MM.1S (cell line): Measurements from ENCODE around the gene CHID1.

ENCODE experiments used
- DNase-seq: peaks from one replicate; pipeline ENCODE4 v3.0.0-alpha.2; 2015
- H2AFZ ChIP-seq: fragments of 300-600 bp; sonication (generic); 2 replicates; pipeline ENCODE4 v1.6.0; 2016; ENCODE audit warnings: antibody characterized with exemption, low read length
- H3F3A ChIP-seq: fragments of 300-600 bp; sonication (generic); 2 replicates; pipeline ENCODE4 v1.6.1; 2016; ENCODE audit warnings: mild to moderate bottlenecking, antibody characterized with exemption, low read length, moderate library complexity, mixed read lengths; ENCODE audit not compliant: insufficient read depth
- H3K27ac ChIP-seq: fragments of 300-600 bp; sonication (generic); 2 replicates; pipeline ENCODE4 v1.5.1; 2016; ENCODE audit warnings: mild to moderate bottlenecking, low read length
- H3K27me3 ChIP-seq: fragments of 300-600 bp; sonication (generic); replicated peaks from 2 replicates; pipeline ENCODE4 v1.6.0; 2016; ENCODE audit warnings: low read length; ENCODE audit not compliant: insufficient read depth
- H3K36me3 ChIP-seq: fragments of 300-600 bp; sonication (generic); replicated peaks from 2 replicates; pipeline ENCODE4 v1.6.1; 2016; ENCODE audit warnings: mild to moderate bottlenecking, low read length, mixed read lengths; ENCODE audit not compliant: insufficient read depth
- H3K4me1 ChIP-seq: fragments of 300-600 bp; sonication (generic); 2 replicates; pipeline ENCODE4 v1.6.1; 2016; ENCODE audit warnings: low read length, mixed read lengths
- H3K4me2 ChIP-seq: fragments of 300-600 bp; sonication (generic); 2 replicates; pipeline ENCODE4 v1.6.0; 2016; ENCODE audit warnings: low read depth, low read length
- H3K4me3 ChIP-seq: fragments of 300-600 bp; sonication (generic); 2 replicates; pipeline ENCODE4 v1.5.1; 2016; ENCODE audit warnings: low read length, mixed read lengths
- H3K79me2 ChIP-seq: fragments of 300-600 bp; sonication (generic); 2 replicates; pipeline ENCODE4 v1.6.1; 2016; ENCODE audit warnings: mixed run types, low read length, mixed read lengths
- H3K9ac ChIP-seq: fragments of 300-600 bp; sonication (generic); 2 replicates; pipeline ENCODE4 v1.6.1; 2016; ENCODE audit warnings: low read length, mixed read lengths
- H3K9me2 ChIP-seq: fragments of 300-600 bp; sonication (generic); replicated peaks from 2 replicates; pipeline ENCODE4 v1.6.1; 2016; ENCODE audit warnings: mild to moderate bottlenecking, low read length, mixed read lengths; ENCODE audit not compliant: insufficient read depth
- H3K9me3 ChIP-seq: fragments of 300-600 bp; sonication (generic); replicated peaks from 2 replicates; pipeline ENCODE4 v1.6.1; 2016; ENCODE audit warnings: mild to moderate bottlenecking, low read length, mixed read lengths; ENCODE audit not compliant: insufficient read depth
- H4K20me1 ChIP-seq: fragments of 300-600 bp; sonication (generic); 2 replicates; pipeline ENCODE4 v1.6.1; 2016; ENCODE audit warnings: mild to moderate bottlenecking, low read length, moderate library complexity, mixed read lengths; ENCODE audit not compliant: insufficient read depth
- EZH2 ChIP-seq: fragments of 300-600 bp; sonication (generic); optimal IDR thresholded peaks from 2 replicates; pipeline ENCODE3; 2017; ENCODE audit warnings: low read depth, mild to moderate bottlenecking, antibody characterized with exemption, low read length, mixed read lengths
- EZH2phosphoT487 ChIP-seq: fragments of 300-600 bp; sonication (generic); IDR thresholded peaks from 2 replicates; pipeline ENCODE4 v1.6.1; 2018; ENCODE audit warnings: antibody characterized with exemption, low read length
- TF ChIP-seq, protein P1 (sequence below): fragments of 300-600 bp; sonication (generic); IDR thresholded peaks from 2 replicates; pipeline ENCODE4 v1.5.1; 2016; ENCODE audit warnings: antibody characterized with exemption, low read length, mixed read lengths

CHID1 gene

DNA sequence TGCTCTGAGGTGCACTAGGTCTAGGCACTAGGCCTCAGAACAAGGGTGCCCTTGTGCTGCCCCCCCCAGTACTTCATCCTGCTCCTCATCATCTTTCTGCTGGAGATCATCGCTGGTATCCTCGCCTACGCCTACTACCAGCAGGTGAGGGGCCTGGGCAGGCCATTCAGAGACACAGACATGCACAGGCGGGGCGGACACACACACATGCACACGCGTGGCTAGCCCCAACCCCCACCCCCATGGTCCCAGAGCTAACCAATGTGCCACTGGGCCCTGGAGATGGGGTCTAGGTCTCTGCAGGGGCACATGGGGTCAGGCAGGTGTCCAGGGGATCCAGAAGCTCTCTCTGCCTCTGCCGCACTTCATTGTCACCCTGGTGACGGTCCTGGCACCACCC is 73.9 kb downstream of the CHID1 start:
- H3K27ac ChIP-seq = no peak overlapping the region
- 0 out of 2 replicates have a peak, but pooled peaks cover 4% of the 10 kb centered on the region for H3K36me3 ChIP-seq
- no peak for TF ChIP-seq EZH2
- TF ChIP-seq, protein P1, sequence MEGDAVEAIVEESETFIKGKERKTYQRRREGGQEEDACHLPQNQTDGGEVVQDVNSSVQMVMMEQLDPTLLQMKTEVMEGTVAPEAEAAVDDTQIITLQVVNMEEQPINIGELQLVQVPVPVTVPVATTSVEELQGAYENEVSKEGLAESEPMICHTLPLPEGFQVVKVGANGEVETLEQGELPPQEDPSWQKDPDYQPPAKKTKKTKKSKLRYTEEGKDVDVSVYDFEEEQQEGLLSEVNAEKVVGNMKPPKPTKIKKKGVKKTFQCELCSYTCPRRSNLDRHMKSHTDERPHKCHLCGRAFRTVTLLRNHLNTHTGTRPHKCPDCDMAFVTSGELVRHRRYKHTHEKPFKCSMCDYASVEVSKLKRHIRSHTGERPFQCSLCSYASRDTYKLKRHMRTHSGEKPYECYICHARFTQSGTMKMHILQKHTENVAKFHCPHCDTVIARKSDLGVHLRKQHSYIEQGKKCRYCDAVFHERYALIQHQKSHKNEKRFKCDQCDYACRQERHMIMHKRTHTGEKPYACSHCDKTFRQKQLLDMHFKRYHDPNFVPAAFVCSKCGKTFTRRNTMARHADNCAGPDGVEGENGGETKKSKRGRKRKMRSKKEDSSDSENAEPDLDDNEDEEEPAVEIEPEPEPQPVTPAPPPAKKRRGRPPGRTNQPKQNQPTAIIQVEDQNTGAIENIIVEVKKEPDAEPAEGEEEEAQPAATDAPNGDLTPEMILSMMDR = no peak
- no peak for TF ChIP-seq EZH2phosphoT487
- H3K4me3 ChIP-seq = no peak overlapping the region
- H3K9me2 ChIP-seq = no peaks in the 10 kb centered on the region
- no peaks in the 10 kb centered on the region for H3F3A ChIP-seq
- H3K79me2 ChIP-seq = peaks cover 31% of the 10 kb centered on the region
- H3K4me1 ChIP-seq = peaks cover 14% of the 10 kb centered on the region
- no peak for DNase-seq
- peaks cover 9% of the 10 kb centered on the region for H4K20me1 ChIP-seq
- H3K4me2 ChIP-seq = no peak overlapping the region
- H3K9me3 ChIP-seq = no peaks in the 10 kb centered on the region
- H3K27me3 ChIP-seq = no peaks in the 10 kb centered on the region
- no peak overlapping the region for H3K9ac ChIP-seq
- no peak overlapping the region for H2AFZ ChIP-seq

DNA sequence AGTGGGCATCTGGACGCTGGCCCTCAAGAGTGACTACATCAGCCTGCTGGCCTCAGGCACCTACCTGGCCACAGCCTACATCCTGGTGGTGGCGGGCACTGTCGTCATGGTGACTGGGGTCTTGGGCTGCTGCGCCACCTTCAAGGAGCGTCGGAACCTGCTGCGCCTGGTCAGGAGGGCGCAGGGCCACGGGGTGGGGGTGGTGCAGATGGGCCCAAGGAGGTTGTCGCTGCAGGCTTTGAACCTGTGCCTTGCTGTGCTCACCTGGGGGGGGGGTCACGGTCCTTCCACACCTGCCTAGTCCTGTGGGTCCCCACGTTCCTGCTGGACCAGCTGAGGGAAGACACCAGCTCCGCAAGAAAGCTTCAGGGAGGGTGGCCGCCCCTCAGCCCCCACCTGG is 74.3 kb downstream of the CHID1 start:
- Histone ChIP-seq H2AFZ (no peak overlapping the region), H3K36me3 (0 out of 2 replicates have a peak, but pooled peaks cover 4% of the 10 kb centered on the region), H3K9ac (no peak overlapping the region), H3K9me2 (no peaks in the 10 kb centered on the region), H3K4me3 (no peak overlapping the region), H3K27ac (no peak overlapping the region), H3F3A (no peaks in the 10 kb centered on the region), H3K9me3 (no peaks in the 10 kb centered on the region), H3K4me1 (peaks cover 13% of the 10 kb centered on the region), H4K20me1 (peaks cover 8% of the 10 kb centered on the region), H3K27me3 (0 out of 2 replicates have a peak, but pooled peaks cover 1% of the 10 kb centered on the region), H3K79me2 (peaks cover 27% of the 10 kb centered on the region), H3K4me2 (no peak overlapping the region)
- no peak for DNase-seq
- no peak for TF ChIP-seq EZH2phosphoT487
- TF ChIP-seq, protein P1 = no peak
- no peak for TF ChIP-seq EZH2

- no peaks in the 10 kb centered on the region for H3K9me3 ChIP-seq
- H3K4me3 ChIP-seq = no peak overlapping the region
- H2AFZ ChIP-seq = no peak overlapping the region
- H3K9me2 ChIP-seq = no peaks in the 10 kb centered on the region
- peaks cover 7% of the 10 kb centered on the region; the same call in 1 of the 2 replicates for H3K27me3 ChIP-seq
- TF ChIP-seq EZH2phosphoT487 (no peak), EZH2 (no peak)
- TF ChIP-seq, protein P1 = no peak
- H3K4me2 ChIP-seq = no peak overlapping the region
- H3F3A ChIP-seq = no peaks in the 10 kb centered on the region
- H3K79me2 ChIP-seq = peaks cover 10% of the 10 kb centered on the region
- no peak overlapping the region for H3K9ac ChIP-seq
- no peak overlapping the region for H3K27ac ChIP-seq
- no peaks in the 10 kb centered on the region for H4K20me1 ChIP-seq
- no peak for DNase-seq
- H3K36me3 ChIP-seq = no peaks in the 10 kb centered on the region
- H3K4me1 ChIP-seq = peaks cover 12% of the 10 kb centered on the region
Measured at GRCh38 chr11:834371-835316, 76.0 kb downstream of the CHID1 start.
